NCI-H69 (cell line): ENCODE data around the gene CACNA1A.
"Not testable (repeated sequence)": the region's sequence is repeated elsewhere in the genome, so short reads cannot be mapped to it uniquely, and the experiment has no call there.

Source experiments
- DNase-seq: peaks from one replicate; lab custom pipeline; 2025; lab: John Stamatoyannopoulos, UW

Gene CACNA1A

GRCh38 chr19:13427273-13428051 is 78.8 kb downstream of the CACNA1A start:
- no peak for DNase-seq

DNA sequence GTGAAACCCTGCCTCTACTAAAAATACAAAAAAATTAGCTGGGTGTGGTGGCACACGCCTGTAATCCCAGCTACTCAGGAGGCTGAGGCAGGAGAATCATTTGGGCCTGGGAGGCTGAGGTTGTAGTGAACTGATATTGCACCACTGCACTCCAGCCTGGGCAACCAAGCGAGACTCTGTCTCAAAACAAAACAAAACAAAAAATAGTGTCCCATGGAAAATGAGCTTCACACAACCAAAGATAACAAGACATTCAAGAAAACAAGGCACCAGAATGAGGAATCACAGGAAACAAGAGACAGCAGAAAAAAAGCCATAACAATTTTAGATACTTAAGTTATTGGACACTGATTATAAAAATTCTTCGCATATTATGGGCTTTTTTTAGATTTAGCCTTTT is 80.4 kb downstream of the CACNA1A start:
- not testable (repeated sequence) for DNase-seq

DNA sequence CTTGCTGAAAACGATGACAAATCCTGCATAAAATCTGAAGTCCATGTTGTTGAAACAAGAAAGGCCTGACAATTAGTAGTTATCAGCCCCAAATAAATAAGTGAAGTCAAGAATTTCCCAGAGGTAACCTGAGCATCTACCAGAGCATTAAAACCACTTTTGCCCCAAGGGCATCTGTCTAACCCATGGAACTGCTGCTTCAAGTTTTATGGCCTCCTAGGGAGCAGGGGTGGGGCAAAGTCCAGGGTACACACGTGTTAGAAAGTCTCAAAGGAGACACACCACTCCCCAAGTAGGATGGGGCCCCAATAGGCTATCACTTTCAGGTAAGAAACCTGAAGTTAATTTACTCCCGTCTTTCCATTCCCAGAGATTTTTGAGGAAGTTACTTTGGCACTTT is 81.1 kb downstream of the CACNA1A start:
- DNase-seq, result peak; percentile 64

GRCh38 chr19:13420780-13421179 is 85.5 kb downstream of the CACNA1A start:
- DNase-seq, result no peak

GRCh38 chr19:13417054-13417453 is 89.2 kb downstream of the CACNA1A start:
- peak; percentile 79 for DNase-seq

DNA sequence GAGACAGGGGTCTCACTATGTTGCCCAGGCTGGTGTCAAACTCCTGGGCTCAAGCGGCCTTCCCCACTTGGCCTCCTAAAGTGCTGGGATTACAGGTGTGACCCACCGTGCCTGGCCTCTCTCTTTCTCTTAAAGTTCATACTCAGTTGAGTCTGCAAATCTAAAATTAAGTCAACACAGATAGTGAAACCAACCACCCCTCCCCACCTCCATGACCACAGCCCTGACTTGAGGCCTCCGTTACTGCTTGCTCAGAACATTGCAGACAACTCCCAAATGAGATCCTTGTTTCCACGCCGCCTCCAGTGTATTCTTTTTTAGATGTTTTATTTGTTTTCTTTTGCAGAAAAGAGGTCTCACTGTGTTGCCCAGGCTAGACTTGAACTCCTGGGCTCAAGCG is 94.4 kb downstream of the CACNA1A start:
- DNase-seq, result no peak

DNA sequence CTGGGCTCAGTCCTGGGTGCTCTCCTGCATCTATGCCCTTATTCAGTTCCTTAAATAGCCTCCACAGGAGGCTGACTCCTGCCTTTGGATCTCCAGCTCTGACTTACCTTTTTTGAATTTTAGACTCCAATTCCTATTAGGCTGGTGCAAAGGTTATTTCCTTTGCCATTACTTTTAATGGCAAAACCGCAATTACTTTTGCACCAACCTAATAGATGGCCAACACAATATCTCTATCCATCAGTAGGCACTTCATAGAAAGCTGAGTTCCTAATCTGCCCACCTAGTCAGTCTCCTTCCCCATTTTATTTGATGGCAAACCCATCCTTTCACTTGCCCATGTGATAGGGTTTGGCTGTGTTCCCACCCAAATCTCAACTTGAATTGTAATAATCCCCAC is 95.3 kb downstream of the CACNA1A start:
- no peak for DNase-seq

DNA sequence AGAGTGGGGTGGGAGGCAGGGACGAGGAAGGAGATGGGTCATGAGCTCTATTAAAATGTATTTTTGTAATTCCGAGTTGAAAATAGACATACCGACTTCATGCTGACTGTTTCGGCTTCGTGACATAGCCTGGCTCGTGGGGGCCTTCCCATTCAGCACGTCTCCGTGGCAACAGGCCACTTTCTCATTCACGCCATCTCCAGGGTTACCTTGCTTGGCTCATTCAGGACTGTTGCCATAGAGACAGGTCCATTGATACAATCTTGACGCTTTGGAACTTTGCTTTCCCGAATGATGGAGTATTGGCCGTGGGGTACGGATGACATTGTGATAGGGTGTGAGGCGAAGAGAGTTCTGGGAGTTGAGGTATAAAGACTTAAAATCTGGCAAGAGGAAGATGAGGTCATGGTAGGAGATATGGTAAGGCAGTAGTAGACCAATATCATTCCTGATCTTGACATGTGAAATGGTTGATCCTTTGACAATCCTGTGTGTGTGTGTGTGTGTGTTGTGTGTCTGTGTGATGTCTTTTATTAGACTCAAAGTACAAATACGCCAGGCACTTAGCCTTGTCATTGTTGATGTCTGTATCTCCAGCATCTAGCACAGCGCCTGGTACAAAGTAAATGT is 97.3 kb downstream of the CACNA1A start:
- no peak for DNase-seq

DNA sequence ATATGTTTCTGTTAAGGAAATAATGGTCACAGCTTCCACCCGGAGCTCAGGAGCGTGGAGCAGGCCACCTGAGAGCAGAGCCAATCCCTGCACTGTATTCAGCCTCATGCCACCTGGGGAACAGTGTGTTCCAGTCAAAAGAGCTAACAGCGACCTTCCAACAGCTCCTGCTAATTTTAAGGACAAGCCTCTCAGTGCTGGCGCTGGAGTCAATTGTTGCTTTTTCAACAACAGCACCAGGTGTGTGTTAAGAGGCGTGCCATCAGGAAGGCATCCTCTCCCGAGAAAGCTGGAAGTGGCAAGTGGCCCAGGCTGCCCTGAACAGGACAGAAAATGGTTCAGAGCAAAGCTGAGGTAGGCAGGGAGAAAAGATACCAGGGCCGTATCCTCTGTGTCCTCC is 102.0 kb downstream of the CACNA1A start:
- peak; percentile 65 for DNase-seq

DNA sequence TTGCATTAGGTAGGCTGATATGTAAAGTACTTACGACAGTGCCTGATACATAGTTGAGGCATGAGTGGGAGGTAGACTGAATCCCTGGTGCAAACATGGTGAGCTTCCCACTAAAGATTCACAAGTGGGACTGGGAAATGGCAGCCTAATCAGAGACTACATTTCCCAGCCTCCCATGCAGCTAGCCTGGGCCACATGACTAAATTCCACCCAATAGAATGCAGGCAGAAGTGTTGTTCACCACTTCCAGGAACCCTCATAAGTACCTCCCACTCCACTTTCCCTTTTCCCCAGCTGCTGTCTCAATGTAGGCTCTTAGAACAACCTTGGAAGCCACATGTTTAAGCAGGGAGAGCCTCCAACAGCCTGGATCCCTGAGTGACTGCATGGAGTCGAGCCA is 104.9 kb downstream of the CACNA1A start:
- peak; percentile 10 for DNase-seq

- DNase-seq, result no peak
Observed at GRCh38 chr19:13400296-13400695, 106.0 kb downstream of the CACNA1A start.

GRCh38 chr19:13399746-13400145 is 106.5 kb downstream of the CACNA1A start:
- no peak for DNase-seq

GRCh38 chr19:13398780-13399726 is 107.2 kb downstream of the CACNA1A start:
- DNase-seq, result peak; percentile 83

- DNase-seq, result no peak
Observed at GRCh38 chr19:13398182-13398581, 108.1 kb downstream of the CACNA1A start.

- peak; percentile 14 for DNase-seq
Observed at GRCh38 chr19:13396250-13397080, 109.8 kb downstream of the CACNA1A start.

DNA sequence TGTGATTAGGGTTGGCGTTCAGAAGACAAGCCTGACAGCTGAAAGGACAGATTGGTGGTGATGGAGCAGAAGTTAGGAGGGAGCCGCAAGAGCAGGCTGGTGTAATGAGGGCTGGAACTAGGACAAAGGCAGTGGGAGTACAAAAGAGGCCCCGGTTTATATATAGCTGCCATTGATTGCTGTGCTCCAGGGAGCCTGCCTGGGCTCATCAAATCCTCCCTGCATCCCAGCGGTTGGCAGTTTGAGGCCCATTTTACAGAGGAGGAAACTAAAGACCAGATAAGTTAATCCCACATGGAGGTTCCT is 123.7 kb downstream of the CACNA1A start:
- DNase-seq, result no peak

DNA sequence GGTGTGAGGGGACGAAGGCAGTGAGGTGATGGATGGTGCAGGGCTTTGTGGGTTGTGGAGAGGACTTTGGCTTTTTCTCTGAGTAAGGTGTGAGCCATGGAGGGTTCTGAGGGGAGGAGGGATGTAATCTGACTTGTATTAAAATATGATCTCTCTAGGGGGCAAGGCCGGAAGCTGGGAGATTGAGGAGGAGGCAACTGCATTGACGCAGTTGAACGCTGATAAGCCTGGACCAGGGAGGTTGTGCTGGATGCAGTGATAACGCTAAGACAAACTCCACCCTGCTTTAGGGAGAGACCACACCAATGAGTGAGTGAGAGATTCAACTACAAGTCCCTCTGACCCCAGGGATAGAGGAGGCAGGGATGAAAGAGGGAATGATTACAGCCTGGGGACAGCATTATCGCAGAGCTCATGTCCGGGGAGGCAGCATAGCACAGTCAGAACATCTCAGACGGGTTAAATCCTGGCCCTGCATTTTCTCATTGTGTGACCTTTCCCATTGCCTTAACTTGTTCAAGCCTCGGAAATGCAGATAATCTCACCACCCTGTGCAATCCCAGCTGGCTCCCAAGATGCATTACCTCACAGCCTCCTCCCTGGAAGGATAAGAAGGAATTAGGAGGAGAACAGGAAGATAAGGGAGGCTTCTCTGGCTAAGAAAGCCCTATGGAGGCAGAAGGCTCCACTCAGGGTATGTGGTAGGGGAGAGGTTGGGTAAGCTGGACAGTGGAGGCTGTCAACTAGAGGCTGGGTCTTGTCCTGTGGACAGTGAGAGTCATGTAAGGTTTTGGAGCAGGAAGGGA is 124.2 kb downstream of the CACNA1A start:
- no peak for DNase-seq

GRCh38 chr19:13376537-13376936 is 129.7 kb downstream of the CACNA1A start:
- no peak for DNase-seq

- DNase-seq, result no peak
Observed at GRCh38 chr19:13373599-13373998, 132.7 kb downstream of the CACNA1A start.

GRCh38 chr19:13370948-13371347 is 135.3 kb downstream of the CACNA1A start:
- no peak for DNase-seq

DNA sequence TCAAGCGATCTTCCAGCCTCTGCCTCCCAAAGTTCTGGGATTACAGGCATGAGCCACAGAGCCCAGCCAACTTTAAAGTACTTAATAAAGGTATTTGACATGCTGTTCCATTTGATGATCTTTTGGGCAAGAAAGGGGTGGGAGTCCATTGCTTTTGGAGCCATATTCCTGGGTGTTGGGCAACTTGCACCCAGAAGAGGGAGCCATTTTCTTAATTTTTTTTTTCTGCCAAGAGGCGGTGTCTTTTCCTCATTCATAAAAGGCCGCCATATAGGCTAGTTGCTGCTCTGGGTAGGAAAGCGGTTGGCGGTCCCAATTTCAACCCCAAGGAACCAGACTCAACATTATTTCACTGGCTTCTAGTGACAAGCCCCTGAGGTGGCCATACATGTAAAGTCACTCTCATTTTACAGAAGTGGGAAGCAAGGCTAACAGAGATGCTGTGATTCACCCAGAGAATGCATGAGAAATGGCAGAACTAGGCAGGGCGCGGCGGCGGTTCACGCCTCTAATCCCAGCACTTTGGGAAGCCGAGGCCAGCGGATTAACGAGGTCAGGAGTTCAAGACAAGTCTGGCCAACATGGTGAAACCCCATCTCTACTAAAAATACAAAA is 139.6 kb downstream of the CACNA1A start:
- DNase-seq, result peak; percentile 44
